Stimulated activated effector memory CD8-positive, alpha-beta T cell treated with anti-CD3 and anti-CD28 coated beads, Interleukin-12 subunit alpha, Interleukin-12 subunit beta, amount 100 ng/mL, for 72 hours (primary cell): ENCODE measurements around the gene TNIK.

Experiments
- ATAC-seq: fragments of 150-1000 bp; cut with Tn5 transposase; 2 replicates; pipeline ENCODE4 v1.10.0; 2021
- DNase-seq, 2 donors: peaks; one replicate each; pipeline ENCODE4 v3.0.0; 2021 to 2022; ENCODE audit warnings: low spot score in 2 of 2
- H3K27ac Mint-ChIP-seq: one replicate; pipeline ENCODE4 v1.8.0; 2022; ENCODE audit warnings: mild to moderate bottlenecking, mixed read lengths
- H3K36me3 Mint-ChIP-seq: one replicate; pipeline ENCODE4 v1.8.0; 2022; ENCODE audit warnings: mild to moderate bottlenecking, mixed read lengths
- H3K4me1 Mint-ChIP-seq: one replicate; pipeline ENCODE4 v1.8.0; 2022; ENCODE audit warnings: mixed read lengths
- H3K4me3 Mint-ChIP-seq: one replicate; pipeline ENCODE4 v1.8.0; 2022; ENCODE audit warnings: mild to moderate bottlenecking, mixed read lengths
- H3K9me3 Mint-ChIP-seq: one replicate; pipeline ENCODE4 v1.8.0; 2022; ENCODE audit warnings: mixed read lengths

The TNIK gene

GRCh38 chr3:171077261-171077660 is 382.9 kb downstream of the TNIK start:
- ATAC-seq (no peak), DNase-seq (no peak)
- H3K4me3 Mint-ChIP-seq, result no peak overlapping the region
- H3K27ac Mint-ChIP-seq, result no peak overlapping the region
- H3K4me1 Mint-ChIP-seq, result no peaks in the 10 kb centered on the region
- no peaks in the 10 kb centered on the region for H3K9me3 Mint-ChIP-seq
- H3K36me3 Mint-ChIP-seq, result peaks cover 73% of the 10 kb centered on the region

- no peaks in the 10 kb centered on the region for H3K9me3 Mint-ChIP-seq
- no peak overlapping the region for H3K27ac Mint-ChIP-seq
- H3K4me3 Mint-ChIP-seq, result no peak overlapping the region
- H3K4me1 Mint-ChIP-seq, result no peaks in the 10 kb centered on the region
- no peak for DNase-seq
- ATAC-seq, result no peak
- H3K36me3 Mint-ChIP-seq, result peaks cover 63% of the 10 kb centered on the region
These were observed 387.8 kb downstream of the TNIK start for GRCh38 chr3:171072432-171072831.

GRCh38 chr3:171068658-171069057 is 391.5 kb downstream of the TNIK start:
- H3K36me3 Mint-ChIP-seq, result peaks cover 84% of the 10 kb centered on the region
- no peak overlapping the region for H3K27ac Mint-ChIP-seq
- no peak for ATAC-seq
- DNase-seq, result no peak
- H3K4me3 Mint-ChIP-seq, result no peak overlapping the region
- H3K4me1 Mint-ChIP-seq, result no peaks in the 10 kb centered on the region
- H3K9me3 Mint-ChIP-seq, result no peaks in the 10 kb centered on the region

GRCh38 chr3:171066206-171066605 is 394.0 kb downstream of the TNIK start:
- Mint-ChIP-seq H3K4me1 (no peaks in the 10 kb centered on the region), H3K9me3 (no peaks in the 10 kb centered on the region), H3K4me3 (no peak overlapping the region), H3K27ac (no peak overlapping the region), H3K36me3 (peaks cover 78% of the 10 kb centered on the region)
- DNase-seq, result no peak
- ATAC-seq, result no peak

- Mint-ChIP-seq H3K9me3 (no peaks in the 10 kb centered on the region), H3K27ac (no peak overlapping the region), H3K4me3 (no peak overlapping the region), H3K4me1 (no peaks in the 10 kb centered on the region), H3K36me3 (peaks cover 75% of the 10 kb centered on the region)
- no peak for ATAC-seq
- DNase-seq, result no peak
These were observed 394.5 kb downstream of the TNIK start for GRCh38 chr3:171065732-171066131.

GRCh38 chr3:171064461-171064860 is 395.7 kb downstream of the TNIK start:
- Mint-ChIP-seq H3K4me1 (no peaks in the 10 kb centered on the region), H3K9me3 (no peaks in the 10 kb centered on the region), H3K36me3 (peaks cover 66% of the 10 kb centered on the region), H3K4me3 (no peak overlapping the region), H3K27ac (no peak overlapping the region)
- ATAC-seq (no peak), DNase-seq (no peak)

GRCh38 chr3:171061749-171062148 is 398.5 kb downstream of the TNIK start:
- Mint-ChIP-seq H3K36me3 (peaks cover 40% of the 10 kb centered on the region), H3K4me1 (no peaks in the 10 kb centered on the region), H3K9me3 (no peaks in the 10 kb centered on the region), H3K27ac (no peak overlapping the region), H3K4me3 (no peak overlapping the region)
- ATAC-seq (no peak), DNase-seq (no peak)

GRCh38 chr3:171059978-171060377 is 400.2 kb downstream of the TNIK start:
- no peak overlapping the region for H3K27ac Mint-ChIP-seq
- no peak for DNase-seq
- H3K9me3 Mint-ChIP-seq, result no peaks in the 10 kb centered on the region
- H3K4me3 Mint-ChIP-seq, result no peak overlapping the region
- peaks cover 23% of the 10 kb centered on the region for H3K36me3 Mint-ChIP-seq
- no peak for ATAC-seq
- H3K4me1 Mint-ChIP-seq, result no peaks in the 10 kb centered on the region

GRCh38 chr3:171058873-171059603 is 401.2 kb downstream of the TNIK start:
- no peak for DNase-seq
- Mint-ChIP-seq H3K9me3 (no peaks in the 10 kb centered on the region), H3K36me3 (peaks cover 14% of the 10 kb centered on the region), H3K4me3 (no peak overlapping the region), H3K27ac (no peak overlapping the region), H3K4me1 (no peaks in the 10 kb centered on the region)
- no peak for ATAC-seq

GRCh38 chr3:171058058-171058457 is 402.1 kb downstream of the TNIK start:
- H3K9me3 Mint-ChIP-seq, result no peaks in the 10 kb centered on the region
- no peak for DNase-seq
- no peak overlapping the region for H3K4me3 Mint-ChIP-seq
- no peaks in the 10 kb centered on the region for H3K4me1 Mint-ChIP-seq
- H3K36me3 Mint-ChIP-seq, result peaks cover 4% of the 10 kb centered on the region
- no peak for ATAC-seq
- no peak overlapping the region for H3K27ac Mint-ChIP-seq

- no peak for DNase-seq
- Mint-ChIP-seq H3K36me3 (no peaks in the 10 kb centered on the region), H3K9me3 (no peaks in the 10 kb centered on the region), H3K4me3 (no peak overlapping the region), H3K4me1 (no peaks in the 10 kb centered on the region), H3K27ac (no peak overlapping the region)
- no peak for ATAC-seq
These were observed 403.1 kb downstream of the TNIK start for GRCh38 chr3:171057072-171057471.

GRCh38 chr3:171056528-171056927 is 403.7 kb downstream of the TNIK start:
- DNase-seq (no peak), ATAC-seq (no peak)
- Mint-ChIP-seq H3K4me1 (no peaks in the 10 kb centered on the region), H3K9me3 (no peaks in the 10 kb centered on the region), H3K27ac (no peak overlapping the region), H3K36me3 (no peaks in the 10 kb centered on the region), H3K4me3 (no peak overlapping the region)

GRCh38 chr3:171055336-171056178 is 404.6 kb downstream of the TNIK start:
- DNase-seq (no peak), ATAC-seq (no peak)
- Mint-ChIP-seq H3K4me3 (no peak overlapping the region), H3K27ac (no peak overlapping the region), H3K36me3 (no peaks in the 10 kb centered on the region), H3K4me1 (peaks cover 2% of the 10 kb centered on the region), H3K9me3 (no peaks in the 10 kb centered on the region)

- no peaks in the 10 kb centered on the region for H3K9me3 Mint-ChIP-seq
- no peak overlapping the region for H3K4me3 Mint-ChIP-seq
- DNase-seq, result no peak
- H3K36me3 Mint-ChIP-seq, result no peaks in the 10 kb centered on the region
- no peak overlapping the region for H3K27ac Mint-ChIP-seq
- ATAC-seq, result no peak
- peaks cover 5% of the 10 kb centered on the region for H3K4me1 Mint-ChIP-seq
These were observed 405.3 kb downstream of the TNIK start for GRCh38 chr3:171054921-171055320.

- Mint-ChIP-seq H3K4me3 (no peak overlapping the region), H3K27ac (no peak overlapping the region), H3K36me3 (no peaks in the 10 kb centered on the region), H3K9me3 (no peaks in the 10 kb centered on the region), H3K4me1 (peaks cover 5% of the 10 kb centered on the region)
- DNase-seq, result no peak
- no peak for ATAC-seq
These were observed 406.0 kb downstream of the TNIK start for GRCh38 chr3:171054231-171054630.

- Mint-ChIP-seq H3K4me3 (no peak overlapping the region), H3K9me3 (no peaks in the 10 kb centered on the region), H3K27ac (no peak overlapping the region), H3K36me3 (no peaks in the 10 kb centered on the region), H3K4me1 (peaks cover 5% of the 10 kb centered on the region)
- DNase-seq (peak in 1 of 2 donors; percentile 62), ATAC-seq (peak; percentile 83)
These were observed 410.3 kb downstream of the TNIK start for GRCh38 chr3:171049861-171050444.
